NT2/D1 (cell line): ENCODE measurements around the gene FOXC1.

Experiments used
- DNase-seq: peaks from one replicate; pipeline ENCODE4 v3.0.0-alpha.2; 2011; ENCODE audit warnings: low read depth, low spot score
- H3K27me3 ChIP-seq: 2 replicates; pipeline ENCODE4 v1.6.0; 2011; ENCODE audit warnings: mild to moderate bottlenecking; ENCODE audit not compliant: insufficient read length, insufficient read depth
- H3K36me3 ChIP-seq: 2 replicates; pipeline ENCODE4 v1.6.1; 2011; ENCODE audit warnings: mild to moderate bottlenecking, low read length, mixed read lengths; ENCODE audit not compliant: insufficient read depth, insufficient read length
- H3K4me1 ChIP-seq: 2 replicates; pipeline ENCODE4 v1.5.1; 2011; ENCODE audit not compliant: insufficient read depth, insufficient read length
- H3K4me3 ChIP-seq: 2 replicates; pipeline ENCODE4 v1.5.1; 2011; ENCODE audit warnings: low read depth; ENCODE audit not compliant: insufficient read length
- H3K9ac ChIP-seq: 2 replicates; pipeline ENCODE4 v1.6.0; 2011; ENCODE audit warnings: low read depth; ENCODE audit not compliant: insufficient read length
- H3K9me3 ChIP-seq: 2 replicates; pipeline ENCODE4 v1.5.1; 2011; ENCODE audit warnings: mild to moderate bottlenecking, low read length; ENCODE audit not compliant: insufficient read depth
- SUZ12 ChIP-seq: IDR thresholded peaks from 2 replicates; pipeline ENCODE4 v1.6.1; 2011; ENCODE audit not compliant: insufficient read length, insufficient read depth; ENCODE audit errors: extremely low read depth
- YY1 ChIP-seq: IDR thresholded peaks from 2 replicates; pipeline ENCODE4 v1.6.1; 2011; ENCODE audit not compliant: insufficient read length, insufficient read depth
- ZNF274 ChIP-seq: IDR thresholded peaks from 2 replicates; pipeline ENCODE4 v1.6.1; 2011; ENCODE audit warnings: mild to moderate bottlenecking, low read depth, low read length

The FOXC1 gene

DNA sequence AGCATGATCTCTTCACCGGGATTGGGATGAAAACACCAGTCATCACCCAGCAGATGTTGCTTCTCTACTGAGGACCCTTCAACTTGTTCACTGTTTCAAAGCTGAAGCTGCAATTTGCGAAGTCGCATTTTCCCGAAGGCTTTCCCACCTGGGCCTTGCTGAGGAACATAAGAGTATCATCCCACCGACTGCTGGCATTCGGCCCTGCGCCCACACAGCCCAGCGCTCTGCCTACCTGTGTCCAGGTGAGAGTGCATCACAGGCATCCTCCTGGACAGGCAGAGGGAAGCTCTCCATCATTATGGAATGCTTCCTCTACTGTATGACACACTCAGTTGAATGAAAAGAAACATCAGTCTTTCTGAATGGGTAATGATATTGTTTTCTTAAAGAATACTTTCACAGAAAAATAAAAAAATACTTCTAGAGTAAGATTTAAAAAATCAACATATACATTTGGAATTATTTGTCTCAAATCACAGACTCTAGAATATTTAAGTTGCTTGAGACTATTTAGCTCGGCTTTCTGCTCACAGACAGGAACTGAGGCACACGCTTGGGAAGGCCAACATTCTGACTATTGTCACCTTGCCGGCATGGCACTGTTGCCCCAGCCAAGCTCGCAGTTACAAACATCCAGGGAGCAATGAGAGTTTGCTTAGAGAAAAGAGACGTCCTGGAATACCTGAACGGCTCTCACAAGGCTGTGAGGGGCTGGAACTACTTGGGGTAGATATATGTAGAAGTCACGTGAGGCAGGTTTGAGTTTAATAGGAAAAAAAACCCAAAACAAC is 48.7 kb downstream of the FOXC1 start:
- Histone ChIP-seq H3K36me3 (no peaks in the 10 kb centered on the region), H3K4me1 (no peaks in the 10 kb centered on the region), H3K9me3 (no peaks in the 10 kb centered on the region), H3K9ac (no peak overlapping the region), H3K4me3 (no peak overlapping the region), H3K27me3 (no peaks in the 10 kb centered on the region)
- no peak for DNase-seq
- TF ChIP-seq ZNF274 (no peak), SUZ12 (no peak), YY1 (no peak)

DNA sequence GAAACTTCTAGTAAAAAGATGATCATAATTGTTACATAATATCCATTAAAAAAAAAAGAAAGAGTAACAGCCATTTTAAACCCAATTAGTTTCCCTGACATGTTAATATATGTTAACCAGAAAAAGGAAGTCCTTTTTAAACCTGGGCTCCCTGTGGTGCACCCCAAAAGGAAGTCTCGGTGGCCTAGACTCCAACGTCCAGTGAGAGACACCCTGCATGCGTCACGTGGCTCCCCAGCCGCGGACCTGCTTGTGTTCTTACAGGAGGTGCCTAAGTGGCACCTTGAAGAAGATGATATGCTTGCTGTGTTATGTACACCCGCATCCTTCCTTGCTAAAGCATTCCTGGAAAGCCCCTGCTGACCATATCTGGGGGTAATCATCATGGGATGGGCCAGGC is 50.1 kb downstream of the FOXC1 start:
- Histone ChIP-seq H3K9me3 (no peaks in the 10 kb centered on the region), H3K4me1 (no peaks in the 10 kb centered on the region), H3K9ac (no peak overlapping the region), H3K27me3 (no peaks in the 10 kb centered on the region), H3K36me3 (no peaks in the 10 kb centered on the region), H3K4me3 (no peak overlapping the region)
- TF ChIP-seq YY1 (no peak), ZNF274 (no peak), SUZ12 (no peak)
- no peak for DNase-seq

DNA sequence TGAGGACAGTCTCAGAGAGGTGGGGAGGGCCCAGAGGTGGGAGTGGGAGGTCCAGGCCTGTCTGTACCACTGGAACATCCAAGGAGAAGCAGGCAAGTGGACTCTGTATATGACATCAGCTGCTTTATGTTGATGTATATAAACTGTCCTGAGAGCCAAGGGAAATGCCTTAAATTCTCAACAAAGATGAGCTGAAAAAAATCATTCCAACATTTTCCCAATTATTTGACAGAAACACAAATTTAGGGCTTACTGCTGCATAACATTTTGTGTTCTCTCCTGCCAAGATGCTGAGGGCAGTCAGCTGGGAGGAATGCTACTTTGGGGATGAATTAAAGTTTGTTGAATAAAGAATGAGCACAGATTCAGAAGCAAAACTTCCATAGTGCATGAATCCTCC is 52.8 kb downstream of the FOXC1 start:
- Histone ChIP-seq H3K27me3 (no peaks in the 10 kb centered on the region), H3K4me1 (no peaks in the 10 kb centered on the region), H3K9me3 (no peaks in the 10 kb centered on the region), H3K4me3 (no peak overlapping the region), H3K36me3 (no peaks in the 10 kb centered on the region), H3K9ac (no peak overlapping the region)
- no peak for DNase-seq
- TF ChIP-seq ZNF274 (no peak), YY1 (no peak), SUZ12 (no peak)
